Measurements from ENCODE around the gene EOLA1.
"Not testable (repeated sequence)": the region's sequence is repeated elsewhere in the genome, so short reads cannot be mapped to it uniquely, and the experiment has no call there.

The EOLA1 gene

GRCh38 chrX:149528381-149528780, 12.4 kb upstream of the EOLA1 start:
- Mint-ChIP-seq H3K4me3 (no peak overlapping the region), H3K4me1 (no peaks in the 10 kb centered on the region)

GRCh38 chrX:149531599-149531998, 9.2 kb upstream of the EOLA1 start:
- H3K27me3 Mint-ChIP-seq (ENCODE audit: low read depth) = no peaks in the 10 kb centered on the region
- no peaks in the 10 kb centered on the region for H3K4me1 Mint-ChIP-seq
- peaks cover 11% of the 10 kb centered on the region for H3K36me3 Mint-ChIP-seq (ENCODE audit: low read depth)
- no peak overlapping the region for H3K27ac Mint-ChIP-seq
- H3K4me3 Mint-ChIP-seq = no peak overlapping the region
- no peaks in the 10 kb centered on the region for H3K9me3 Mint-ChIP-seq
- no peak for TF ChIP-seq CTCF (IDR thresholded peaks at IDR 0.05; ENCODE audit: unreplicated experiment in 3 of 3)

More at GRCh38 chrX:149528381-149528780, 12.4 kb upstream of the EOLA1 start:
- H3K36me3 Mint-ChIP-seq (ENCODE audit: low read depth) = peaks cover 8% of the 10 kb centered on the region
- no peaks in the 10 kb centered on the region for H3K9me3 Mint-ChIP-seq
- H3K27me3 Mint-ChIP-seq (ENCODE audit: low read depth) = no peaks in the 10 kb centered on the region
- no peak for TF ChIP-seq CTCF (IDR thresholded peaks at IDR 0.05; ENCODE audit: unreplicated experiment in 3 of 3)
- no peak overlapping the region for H3K27ac Mint-ChIP-seq

GRCh38 chrX:149532868-149533267, 7.9 kb upstream of the EOLA1 start:
- peaks cover 11% of the 10 kb centered on the region for H3K36me3 Mint-ChIP-seq (ENCODE audit: low read depth)
- H3K4me3 Mint-ChIP-seq; H3K27me3 Mint-ChIP-seq (ENCODE audit: low read depth); H3K9me3 Mint-ChIP-seq; H3K27ac Mint-ChIP-seq; H3K4me1 Mint-ChIP-seq: not testable (repeated sequence)

- H3K27me3 Mint-ChIP-seq (ENCODE audit: low read depth); H3K9me3 Mint-ChIP-seq; H3K4me3 Mint-ChIP-seq; H3K27ac Mint-ChIP-seq; H3K4me1 Mint-ChIP-seq: not testable (repeated sequence)
- H3K36me3 Mint-ChIP-seq (ENCODE audit: low read depth) = peaks cover 11% of the 10 kb centered on the region
These were observed 6.8 kb upstream of the EOLA1 start for GRCh38 chrX:149533999-149534398.

GRCh38 chrX:149534926-149535602, 5.7 kb upstream of the EOLA1 start:
- not testable (repeated sequence) for H3K27me3 Mint-ChIP-seq (ENCODE audit: low read depth); H3K27ac Mint-ChIP-seq; H3K36me3 Mint-ChIP-seq (ENCODE audit: low read depth); H3K9me3 Mint-ChIP-seq; H3K4me3 Mint-ChIP-seq; H3K4me1 Mint-ChIP-seq

- not testable (repeated sequence) for H3K36me3 Mint-ChIP-seq (ENCODE audit: low read depth); H3K27ac Mint-ChIP-seq; H3K4me1 Mint-ChIP-seq; H3K9me3 Mint-ChIP-seq; H3K4me3 Mint-ChIP-seq; H3K27me3 Mint-ChIP-seq (ENCODE audit: low read depth)
These were observed 3.3 kb upstream of the EOLA1 start for GRCh38 chrX:149537474-149537873.

- peaks cover 4% of the 10 kb centered on the region for H3K36me3 Mint-ChIP-seq (ENCODE audit: low read depth)
- no peaks in the 10 kb centered on the region for H3K9me3 Mint-ChIP-seq
- H3K27me3 Mint-ChIP-seq (ENCODE audit: low read depth) = no peaks in the 10 kb centered on the region
- peak overlapping the region; percentile 85 to 92 (median 90) for H3K4me3 Mint-ChIP-seq
- no peaks in the 10 kb centered on the region for H3K4me1 Mint-ChIP-seq
- TF ChIP-seq CTCF (IDR thresholded peaks at IDR 0.05; ENCODE audit: unreplicated experiment in 3 of 3) = no peak
- peak overlapping the region; percentile 90 to 99 (median 95) for H3K27ac Mint-ChIP-seq
These were observed 1.3 kb upstream of the EOLA1 start for GRCh38 chrX:149539283-149540130.

GRCh38 chrX:149540131-149540620, 636 bp upstream of the EOLA1 start:
- peak overlapping the region; percentile 91 to 94 (median 92) for H3K4me3 Mint-ChIP-seq
- H3K4me1 Mint-ChIP-seq = no peaks in the 10 kb centered on the region
- TF ChIP-seq CTCF (IDR thresholded peaks at IDR 0.05; ENCODE audit: unreplicated experiment in 3 of 3) = no peak
- peak overlapping the region; percentile 95 to 99 (median 98) for H3K27ac Mint-ChIP-seq
- H3K9me3 Mint-ChIP-seq = peaks cover 2% of the 10 kb centered on the region
- no peaks in the 10 kb centered on the region for H3K27me3 Mint-ChIP-seq (ENCODE audit: low read depth)
- peaks cover 4% of the 10 kb centered on the region for H3K36me3 Mint-ChIP-seq (ENCODE audit: low read depth)

All from nephron (organoid).